Stimulated activated naive CD4-positive, alpha-beta T cell (primary cell): ENCODE measurements around the gene UBXN6.

Experiments used
- DNase-seq, 6 experiments: peaks; one replicate each; lab custom pipeline; 2025; lab: John Stamatoyannopoulos, UW

The UBXN6 gene

DNA sequence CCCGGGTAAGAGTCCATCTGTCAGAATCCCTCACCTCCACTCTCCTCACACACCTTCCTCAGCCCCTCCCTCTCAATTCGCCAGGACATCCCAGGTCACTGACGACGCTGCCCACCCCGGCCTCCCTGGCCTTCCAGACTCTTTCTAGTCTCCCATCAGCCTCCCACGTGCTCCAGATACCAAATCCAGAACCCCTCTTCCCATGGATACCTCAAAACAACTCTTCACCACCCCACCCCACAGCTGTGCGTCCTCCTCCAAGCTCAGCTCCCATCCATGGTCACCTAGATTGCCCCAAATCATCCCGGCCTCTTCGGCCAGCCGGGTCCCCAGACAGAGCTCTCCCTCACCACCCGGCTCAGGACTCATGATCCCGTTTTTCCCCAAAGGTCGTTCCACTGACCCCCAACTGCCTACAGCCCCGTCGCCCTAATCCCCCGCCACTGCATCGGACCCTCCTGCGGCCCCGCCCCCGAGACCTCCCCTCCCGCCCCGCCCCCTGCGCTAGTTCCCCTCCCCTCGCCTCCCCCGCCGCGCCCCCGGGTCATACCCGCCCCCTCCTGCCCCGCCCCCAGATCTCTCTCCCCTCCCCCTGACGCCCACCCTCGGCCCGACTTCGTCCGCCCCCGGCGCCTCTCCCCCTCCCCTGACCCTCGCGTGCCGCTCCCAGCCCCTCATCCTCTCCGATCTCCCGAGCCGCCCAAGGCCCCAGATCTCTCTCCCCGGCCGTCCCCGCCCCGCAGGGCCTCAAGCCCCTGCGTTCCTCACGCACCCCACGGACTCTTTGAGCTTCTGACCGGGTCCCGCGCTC, 546 bp downstream of the UBXN6 start:
- DNase-seq = peak in 4 of 6 experiments; percentile 15 to 62 (median 58)

GRCh38 chr19:4456476-4456842, 1.1 kb downstream of the UBXN6 start:
- no peak for DNase-seq

GRCh38 chr19:4455719-4456475, 1.7 kb downstream of the UBXN6 start:
- DNase-seq = no peak

DNA sequence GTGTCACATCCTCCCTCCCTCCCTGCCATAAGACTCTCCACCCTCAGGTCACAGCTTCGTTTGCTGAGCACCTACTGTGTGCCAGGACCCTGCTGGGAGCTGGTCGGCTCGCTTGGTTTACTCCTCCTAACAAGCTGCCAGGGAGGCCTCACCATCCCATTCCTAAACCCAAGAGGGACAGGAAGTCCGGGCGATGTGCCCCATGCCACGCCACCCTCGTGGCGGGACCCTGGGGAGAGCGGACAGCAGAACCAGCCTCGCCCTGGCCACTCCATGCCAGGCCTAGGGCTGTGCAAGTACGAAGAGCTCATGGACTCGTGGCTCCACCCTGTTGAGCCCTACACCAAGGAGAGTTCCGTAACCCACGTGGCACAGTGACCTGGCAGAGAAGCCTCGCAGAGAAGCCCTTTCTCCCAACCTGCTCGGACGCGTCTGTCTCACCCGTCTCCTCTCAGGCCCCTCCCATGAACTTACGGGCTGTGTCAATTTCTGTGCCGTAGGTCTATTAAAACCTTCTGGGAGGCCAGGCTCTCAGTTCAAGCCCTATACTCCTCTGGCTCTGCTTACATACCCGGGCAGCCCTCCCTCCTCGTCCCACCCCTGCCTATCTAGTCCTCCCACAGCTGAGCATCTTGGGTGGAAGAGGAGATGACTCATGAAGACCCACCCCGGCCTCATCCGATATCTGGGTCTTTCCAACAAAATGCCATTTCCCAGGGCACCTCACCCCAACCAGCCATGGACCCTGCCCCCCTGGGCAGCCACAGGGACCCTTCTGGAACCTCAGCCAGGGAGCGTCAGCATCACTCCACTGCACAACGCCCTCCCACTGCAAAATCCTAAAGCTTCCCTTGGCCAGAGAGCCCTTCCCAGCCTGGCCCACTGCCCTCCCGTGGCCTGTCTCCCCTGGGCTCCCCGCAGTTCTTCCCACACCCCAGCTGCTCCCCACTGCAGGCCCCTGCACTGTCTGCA, 2.6 kb downstream of the UBXN6 start:
- no peak for DNase-seq

- DNase-seq = no peak
These were observed 4.1 kb downstream of the UBXN6 start for GRCh38 chr19:4453232-4454179.

- DNase-seq = no peak
These were observed 5.2 kb downstream of the UBXN6 start for GRCh38 chr19:4452230-4452990.

DNA sequence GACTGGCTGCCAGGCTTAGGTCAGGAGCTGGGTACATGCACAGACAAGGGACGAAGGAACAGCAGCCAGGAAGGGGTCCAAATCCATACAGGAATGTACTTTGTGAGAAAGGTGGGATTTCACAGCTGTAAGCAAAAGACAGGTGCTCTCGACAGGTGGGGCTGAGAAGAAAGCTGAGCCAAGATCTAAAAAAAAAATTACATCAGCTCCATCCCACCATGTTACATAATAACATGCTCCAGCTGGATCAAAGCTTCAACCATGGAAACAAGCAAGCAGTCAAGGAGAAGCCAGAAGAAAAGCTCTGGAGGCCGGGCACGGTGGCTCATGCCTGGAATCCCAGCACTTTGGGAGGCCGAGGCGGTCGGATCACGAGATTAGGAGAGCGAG, 8.0 kb downstream of the UBXN6 start:
- DNase-seq = no peak

DNA sequence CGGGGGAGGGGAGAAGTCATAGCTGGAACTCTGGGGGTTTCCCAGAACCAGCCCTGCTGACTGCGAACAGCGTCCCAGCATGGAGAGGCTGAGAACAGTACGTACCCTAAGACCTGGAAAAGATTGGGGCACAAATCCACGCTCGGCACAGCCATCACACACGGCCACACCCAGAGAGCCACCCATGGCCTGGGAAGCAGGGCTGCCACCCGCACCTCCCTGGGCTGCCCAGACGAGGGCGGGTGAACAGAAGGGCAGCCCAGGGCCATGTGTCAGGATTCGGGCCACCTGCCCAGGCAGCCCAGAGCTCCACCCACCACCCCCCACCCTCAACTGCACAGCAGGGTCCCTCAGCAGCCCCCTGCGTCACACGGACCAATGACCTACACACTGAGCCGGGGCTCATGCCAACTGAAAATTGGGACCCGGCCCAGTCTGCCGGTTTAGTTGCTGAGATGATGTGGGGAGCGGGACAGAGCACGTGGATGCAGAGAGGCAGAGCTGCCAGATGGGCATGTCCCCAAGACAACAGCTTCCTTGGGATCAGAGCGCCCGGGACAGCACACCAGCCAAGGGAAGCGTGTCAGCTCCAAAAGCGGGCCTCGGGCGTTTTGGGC, 8.5 kb downstream of the UBXN6 start:
- DNase-seq = no peak

- no peak for DNase-seq
These were observed 9.2 kb downstream of the UBXN6 start for GRCh38 chr19:4448147-4448985.

DNA sequence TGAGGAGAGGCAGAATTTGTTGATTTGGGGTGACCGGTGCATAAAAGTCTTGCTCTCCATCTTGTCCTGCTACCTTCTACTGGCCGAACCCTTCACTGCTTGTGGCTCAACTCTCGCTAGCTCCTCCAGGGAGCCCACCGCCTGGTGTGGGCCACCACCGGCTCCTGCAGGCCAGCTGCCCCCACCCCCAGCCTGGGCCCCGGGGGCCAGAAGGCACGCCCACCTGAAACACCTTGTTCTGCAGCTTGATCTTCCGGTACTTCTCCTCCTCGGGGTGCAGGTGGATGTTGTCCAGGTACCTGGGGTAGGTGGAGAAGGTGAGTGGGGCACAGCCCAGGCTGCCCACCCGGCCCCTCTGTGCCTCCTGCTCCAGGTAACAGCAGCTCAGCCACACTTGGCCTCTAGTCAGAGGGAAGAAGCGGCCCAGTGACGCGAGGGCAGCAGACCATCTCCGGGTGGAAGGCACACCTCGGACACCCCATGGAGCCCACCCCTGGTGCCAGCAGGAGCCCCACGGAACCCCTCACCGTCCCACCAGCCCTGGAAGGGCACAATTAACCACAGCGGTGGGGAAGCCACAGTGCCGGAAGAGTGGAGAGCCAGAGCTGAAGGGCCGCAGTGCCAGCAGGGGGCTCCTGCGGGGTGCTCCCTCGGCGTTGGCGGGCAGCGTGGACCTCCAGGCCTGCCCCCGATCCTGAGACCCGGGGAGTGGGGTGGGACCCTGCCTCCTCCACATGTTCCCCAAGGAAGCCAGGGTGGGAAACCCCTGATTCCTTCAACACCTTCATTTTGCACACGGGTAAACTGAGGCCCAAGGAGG, 10.1 kb downstream of the UBXN6 start:
- DNase-seq = no peak

GRCh38 chr19:4446704-4447200, 10.8 kb downstream of the UBXN6 start:
- DNase-seq = no peak

DNA sequence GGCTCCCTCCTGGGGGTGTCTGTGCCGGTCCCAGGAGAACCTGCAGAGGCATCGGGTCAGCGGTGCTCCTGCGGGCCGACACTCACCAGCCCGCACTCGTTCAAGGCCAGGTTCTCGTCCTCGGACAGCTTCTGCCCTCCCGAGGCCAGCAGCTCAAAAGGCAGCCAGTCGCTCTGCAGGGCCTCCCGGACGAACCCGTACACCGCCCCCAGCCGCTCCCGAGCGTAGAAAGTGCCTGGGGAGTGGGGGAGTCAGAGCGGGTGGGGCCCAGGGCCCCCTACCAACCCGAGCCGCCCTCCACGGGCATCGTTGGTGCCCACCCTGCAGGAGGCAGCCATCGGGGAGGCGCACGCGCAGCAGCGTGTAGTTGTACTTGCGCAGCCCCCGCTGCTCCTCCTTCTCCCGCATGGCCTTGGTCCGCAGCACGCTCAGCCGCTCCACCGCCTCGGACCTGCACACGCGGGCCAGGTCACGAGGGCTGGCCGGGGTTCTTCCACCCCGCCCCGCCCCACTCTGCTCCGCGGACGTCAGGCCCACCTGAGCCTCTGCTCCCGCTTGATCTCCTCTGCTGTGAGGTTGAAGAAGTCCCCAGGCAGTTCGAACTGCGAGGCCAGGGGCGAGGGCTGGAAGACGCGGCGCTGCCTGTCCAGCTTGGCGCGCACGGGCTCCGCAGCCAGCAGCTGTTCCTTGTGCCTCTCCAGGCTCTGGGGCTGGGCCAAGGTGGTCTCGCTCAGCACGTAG, 11.5 kb downstream of the UBXN6 start:
- DNase-seq = no peak

GRCh38 chr19:4444765-4445741, 12.5 kb downstream of the UBXN6 start:
- DNase-seq = no peak

- no peak for DNase-seq
These were observed 13.4 kb downstream of the UBXN6 start for GRCh38 chr19:4443966-4444764.

- DNase-seq = no peak
These were observed 14.4 kb downstream of the UBXN6 start for GRCh38 chr19:4443188-4443587.
